Mesendoderm (in vitro differentiated cells): ENCODE measurements around the gene C10orf143.

ENCODE experiments used
- DNase-seq: peaks from one replicate; pipeline ENCODE4 v3.0.0; 2013
- H2AK5ac ChIP-seq: 2 replicates; pipeline ENCODE4 v1.6.1; 2013; ENCODE audit warnings: low read length, inconsistent platforms
- H2BK120ac ChIP-seq: 2 replicates; pipeline ENCODE4 v1.6.1; 2013; ENCODE audit warnings: low read depth, mild to moderate bottlenecking, low read length, moderate library complexity, mixed read lengths
- H2BK15ac ChIP-seq: replicated peaks from 2 replicates; pipeline ENCODE4 v1.6.1; 2013; ENCODE audit warnings: low read depth, mild to moderate bottlenecking, moderate library complexity
- H2BK5ac ChIP-seq: 2 replicates; pipeline ENCODE4 v1.6.1; 2013; ENCODE audit warnings: low read length, inconsistent platforms
- H3K18ac ChIP-seq: 2 replicates; pipeline ENCODE4 v1.6.1; 2013; ENCODE audit warnings: mild to moderate bottlenecking, low read length, mixed read lengths
- H3K23ac ChIP-seq: one replicate; pipeline ENCODE4 v1.6.1; 2013; ENCODE audit warnings: low read length
- H3K27ac ChIP-seq: 2 replicates; pipeline ENCODE4 v1.5.1; 2013; ENCODE audit warnings: low read depth, mild to moderate bottlenecking, inconsistent platforms, low read length, moderate library complexity
- H3K27me3 ChIP-seq: 2 replicates; pipeline ENCODE4 v1.6.1; 2013; ENCODE audit warnings: low read length, control low read depth, mild to moderate bottlenecking, inconsistent platforms; ENCODE audit not compliant: insufficient read depth, poor library complexity
- H3K36me3 ChIP-seq: 2 replicates; pipeline ENCODE4 v1.6.1; 2013; ENCODE audit warnings: low read length, inconsistent platforms; ENCODE audit not compliant: control insufficient read depth, insufficient read depth
- H3K4ac ChIP-seq: one replicate; pipeline ENCODE4 v1.6.1; 2013; ENCODE audit warnings: low read depth, mild to moderate bottlenecking, low read length, moderate library complexity
- H3K4me1 ChIP-seq: 2 replicates; pipeline ENCODE4 v1.6.1; 2013; ENCODE audit warnings: low read depth, low read length, inconsistent platforms; ENCODE audit not compliant: control insufficient read depth
- H3K4me2 ChIP-seq: 2 replicates; pipeline ENCODE4 v1.6.1; 2013; ENCODE audit warnings: low read length
- H3K4me3 ChIP-seq: 2 replicates; pipeline ENCODE4 v1.5.1; 2013; ENCODE audit warnings: mild to moderate bottlenecking, low read length
- H3K56ac ChIP-seq: one replicate; pipeline ENCODE4 v1.6.1; 2013; ENCODE audit warnings: low read length
- H3K79me1 ChIP-seq: 2 replicates; pipeline ENCODE4 v1.6.1; 2013; ENCODE audit warnings: low read length, inconsistent platforms
- H3K79me2 ChIP-seq: 2 replicates; pipeline ENCODE4 v1.6.1; 2013; ENCODE audit warnings: mild to moderate bottlenecking, low read length; ENCODE audit not compliant: control insufficient read depth, insufficient read depth
- H3K9ac ChIP-seq: 2 replicates; pipeline ENCODE4 v1.6.1; 2013; ENCODE audit warnings: low read length, inconsistent platforms
- H4K5ac ChIP-seq: one replicate; pipeline ENCODE4 v1.6.1; 2013; ENCODE audit warnings: low read length
- H4K8ac ChIP-seq: one replicate; pipeline ENCODE4 v1.6.1; 2013; ENCODE audit warnings: low read depth, mild to moderate bottlenecking, control low read depth, low read length, moderate library complexity
- WGBS: extraction: QIAGEN DNeasy Blood & Tissue Kit; methylation state at CpG from one replicate; pipeline ENCODE4 v1.1.7; 2013; ENCODE audit warnings: low lambda C conversion rate, missing lambda C conversion rate; ENCODE audit not compliant: insufficient coverage; ENCODE audit errors: extremely low coverage; 5-methylcytosine and 5-hydroxymethylcytosine counted together

Gene C10orf143

DNA sequence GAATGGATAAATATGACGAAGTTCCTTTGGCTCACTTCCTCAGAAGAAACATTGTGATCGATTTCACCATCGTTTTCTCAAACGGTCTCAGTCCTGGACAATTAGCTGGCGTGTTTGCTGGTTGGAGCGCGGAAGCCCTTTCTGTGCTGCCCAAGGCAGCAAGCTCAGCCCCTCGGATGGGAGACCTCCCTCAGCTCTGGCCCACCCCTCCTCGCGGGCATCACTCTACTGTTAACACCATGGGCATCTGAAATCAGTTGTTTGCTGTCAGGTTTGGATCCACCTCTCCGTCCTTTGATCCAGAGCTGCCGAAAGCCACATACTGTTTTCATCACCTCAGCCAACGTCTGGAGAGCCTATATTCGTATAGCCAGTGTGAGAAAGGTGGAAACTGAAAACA lies 68.2 kb downstream of the C10orf143 start:
- Histone ChIP-seq H4K5ac (no peak overlapping the region), H3K27ac (no peak overlapping the region), H3K9ac (no peak overlapping the region), H3K56ac (no peak overlapping the region), H2AK5ac (no peak overlapping the region), H2BK120ac (no peak overlapping the region), H3K4me1 (no peaks in the 10 kb centered on the region), H3K79me2 (no peaks in the 10 kb centered on the region), H4K8ac (no peak overlapping the region), H2BK15ac (no peak overlapping the region), H3K4me2 (no peak overlapping the region), H2BK5ac (no peak overlapping the region), H3K4ac (no peak overlapping the region), H3K36me3 (no peaks in the 10 kb centered on the region), H3K23ac (no peak overlapping the region), H3K79me1 (no peaks in the 10 kb centered on the region), H3K4me3 (no peak overlapping the region), H3K27me3 (no peaks in the 10 kb centered on the region), H3K18ac (no peak overlapping the region)
- WGBS = no CpG with 5 or more reads among the region's 14 CpGs
- no peak for DNase-seq

- H3K56ac ChIP-seq = no peak overlapping the region
- no peak overlapping the region for H3K4me2 ChIP-seq
- no peak overlapping the region for H2BK120ac ChIP-seq
- no peak for DNase-seq
- no peak overlapping the region for H3K4ac ChIP-seq
- no peak overlapping the region for H2BK5ac ChIP-seq
- H3K27ac ChIP-seq = no peak overlapping the region
- H2AK5ac ChIP-seq = no peak overlapping the region
- no peak overlapping the region for H2BK15ac ChIP-seq
- no peaks in the 10 kb centered on the region for H3K79me1 ChIP-seq
- no peak overlapping the region for H4K8ac ChIP-seq
- H3K36me3 ChIP-seq = no peaks in the 10 kb centered on the region
- H3K9ac ChIP-seq = no peak overlapping the region
- WGBS = no CpG with 5 or more reads among the region's 10 CpGs
- no peak overlapping the region for H4K5ac ChIP-seq
- H3K4me1 ChIP-seq = no peaks in the 10 kb centered on the region
- H3K4me3 ChIP-seq = no peak overlapping the region
- no peaks in the 10 kb centered on the region for H3K27me3 ChIP-seq
- H3K23ac ChIP-seq = no peak overlapping the region
- H3K79me2 ChIP-seq = no peaks in the 10 kb centered on the region
- no peak overlapping the region for H3K18ac ChIP-seq
These were observed 68.9 kb downstream of the C10orf143 start for GRCh38 chr10:130041451-130042371.

GRCh38 chr10:130040817-130041330 lies 69.8 kb downstream of the C10orf143 start:
- H3K27me3 ChIP-seq = no peaks in the 10 kb centered on the region
- H3K36me3 ChIP-seq = no peaks in the 10 kb centered on the region
- no peak overlapping the region for H3K23ac ChIP-seq
- H3K4ac ChIP-seq = no peak overlapping the region
- no peak for DNase-seq
- H4K8ac ChIP-seq = no peak overlapping the region
- no peak overlapping the region for H3K9ac ChIP-seq
- H2AK5ac ChIP-seq = no peak overlapping the region
- H3K56ac ChIP-seq = no peak overlapping the region
- H3K79me1 ChIP-seq = no peaks in the 10 kb centered on the region
- H3K79me2 ChIP-seq = no peaks in the 10 kb centered on the region
- no peak overlapping the region for H2BK120ac ChIP-seq
- H3K4me2 ChIP-seq = no peak overlapping the region
- no peak overlapping the region for H2BK15ac ChIP-seq
- no peak overlapping the region for H4K5ac ChIP-seq
- no peak overlapping the region for H2BK5ac ChIP-seq
- no peaks in the 10 kb centered on the region for H3K4me1 ChIP-seq
- no CpG with 5 or more reads among the region's 12 CpGs for WGBS
- no peak overlapping the region for H3K4me3 ChIP-seq
- no peak overlapping the region for H3K18ac ChIP-seq
- H3K27ac ChIP-seq = no peak overlapping the region

DNA sequence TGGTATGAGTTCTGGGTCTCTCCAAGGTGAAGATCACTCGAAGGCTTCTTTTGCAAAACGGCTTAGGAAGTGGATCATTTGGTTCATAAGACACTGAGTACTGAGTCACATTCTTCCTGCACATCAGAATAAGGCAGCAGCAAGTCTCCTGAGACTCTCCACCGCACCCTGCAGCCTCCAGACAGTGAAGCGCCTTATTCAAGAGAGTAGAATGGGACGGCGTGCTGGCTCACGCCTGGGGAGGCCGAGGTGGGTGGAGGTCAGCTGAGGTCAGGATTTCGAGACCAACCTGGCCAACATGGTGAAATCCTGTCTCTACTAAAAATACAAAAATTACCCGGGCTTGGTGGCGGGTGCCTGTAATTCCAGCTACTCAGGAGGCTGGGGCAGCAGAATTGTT lies 70.3 kb downstream of the C10orf143 start:
- Histone ChIP-seq H2BK120ac (no peak overlapping the region), H3K23ac (no peak overlapping the region), H2BK5ac (no peak overlapping the region), H3K18ac (no peak overlapping the region), H3K27ac (no peak overlapping the region), H3K4me3 (no peak overlapping the region), H3K79me1 (no peaks in the 10 kb centered on the region), H2BK15ac (no peak overlapping the region), H3K27me3 (no peaks in the 10 kb centered on the region), H3K4ac (no peak overlapping the region), H3K79me2 (no peaks in the 10 kb centered on the region), H4K5ac (no peak overlapping the region), H3K36me3 (no peaks in the 10 kb centered on the region), H3K4me1 (no peaks in the 10 kb centered on the region), H4K8ac (no peak overlapping the region), H2AK5ac (no peak overlapping the region), H3K9ac (no peak overlapping the region), H3K4me2 (no peak overlapping the region), H3K56ac (no peak overlapping the region)
- WGBS = no CpG with 5 or more reads among the region's 11 CpGs
- no peak for DNase-seq

GRCh38 chr10:130039141-130039540 lies 71.5 kb downstream of the C10orf143 start:
- Histone ChIP-seq H3K4me1 (no peaks in the 10 kb centered on the region), H4K5ac (no peak overlapping the region), H2BK120ac (no peak overlapping the region), H3K27me3 (no peaks in the 10 kb centered on the region), H3K4me2 (no peak overlapping the region), H3K23ac (no peak overlapping the region), H3K4me3 (no peak overlapping the region), H3K56ac (no peak overlapping the region), H3K79me2 (no peaks in the 10 kb centered on the region), H3K79me1 (no peaks in the 10 kb centered on the region), H2BK15ac (no peak overlapping the region), H2AK5ac (no peak overlapping the region), H3K9ac (no peak overlapping the region), H3K36me3 (no peaks in the 10 kb centered on the region), H3K18ac (no peak overlapping the region), H3K27ac (no peak overlapping the region), H2BK5ac (no peak overlapping the region), H3K4ac (no peak overlapping the region), H4K8ac (no peak overlapping the region)
- no CpG with 5 or more reads among the region's 9 CpGs for WGBS
- no peak for DNase-seq
